ENCODE measurements around the gene SACM1L.
"Not testable (repeated sequence)": the region's sequence is repeated elsewhere in the genome, so short reads cannot be mapped to it uniquely, and the experiment has no call there.

The SACM1L gene

DNA sequence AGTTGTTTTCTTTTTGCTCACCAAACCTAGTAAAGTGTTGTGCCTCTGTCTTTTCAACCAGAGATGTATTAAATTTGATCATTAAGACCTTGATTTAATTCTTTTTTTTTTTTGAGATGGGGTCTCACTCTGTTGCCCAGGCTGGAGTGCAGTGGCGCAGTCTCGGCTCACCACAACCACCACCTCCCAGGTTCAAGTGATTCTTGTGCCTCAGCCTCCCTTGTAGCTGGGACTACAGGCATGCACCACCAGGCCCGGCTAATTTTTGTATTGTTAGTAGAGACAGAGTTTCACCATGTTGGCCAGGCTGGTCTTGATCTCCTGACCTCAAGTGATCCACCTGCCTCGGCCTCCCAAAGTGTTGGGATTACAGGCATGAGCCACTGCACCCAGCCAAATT is 6.0 kb downstream of the SACM1L start:
- not testable (repeated sequence) for DNase-seq

DNA sequence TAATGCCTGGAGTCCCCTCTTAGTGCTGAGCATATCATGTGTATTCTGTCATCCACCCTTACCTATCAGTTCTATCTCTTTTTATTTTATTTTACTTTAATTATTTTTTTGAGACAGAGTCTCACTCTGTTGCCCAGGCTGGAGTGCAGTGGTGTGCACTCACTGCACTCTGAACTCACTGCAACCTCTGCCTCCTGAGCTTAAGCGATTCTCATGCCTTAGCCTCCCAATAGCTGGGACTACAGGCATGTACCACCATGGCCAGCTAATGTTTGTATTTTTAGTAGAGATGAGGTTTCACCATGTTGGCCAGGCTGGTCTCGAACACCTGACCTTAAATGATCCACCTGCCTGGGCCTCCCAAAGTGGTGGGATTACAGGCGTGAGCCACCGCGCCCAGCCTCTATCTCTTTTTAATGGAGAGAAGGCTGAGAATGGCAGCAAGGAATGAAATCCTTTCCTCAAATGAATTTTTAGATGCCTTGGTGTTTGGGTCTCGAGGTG is 11.4 kb downstream of the SACM1L start:
- no peak for DNase-seq

DNA sequence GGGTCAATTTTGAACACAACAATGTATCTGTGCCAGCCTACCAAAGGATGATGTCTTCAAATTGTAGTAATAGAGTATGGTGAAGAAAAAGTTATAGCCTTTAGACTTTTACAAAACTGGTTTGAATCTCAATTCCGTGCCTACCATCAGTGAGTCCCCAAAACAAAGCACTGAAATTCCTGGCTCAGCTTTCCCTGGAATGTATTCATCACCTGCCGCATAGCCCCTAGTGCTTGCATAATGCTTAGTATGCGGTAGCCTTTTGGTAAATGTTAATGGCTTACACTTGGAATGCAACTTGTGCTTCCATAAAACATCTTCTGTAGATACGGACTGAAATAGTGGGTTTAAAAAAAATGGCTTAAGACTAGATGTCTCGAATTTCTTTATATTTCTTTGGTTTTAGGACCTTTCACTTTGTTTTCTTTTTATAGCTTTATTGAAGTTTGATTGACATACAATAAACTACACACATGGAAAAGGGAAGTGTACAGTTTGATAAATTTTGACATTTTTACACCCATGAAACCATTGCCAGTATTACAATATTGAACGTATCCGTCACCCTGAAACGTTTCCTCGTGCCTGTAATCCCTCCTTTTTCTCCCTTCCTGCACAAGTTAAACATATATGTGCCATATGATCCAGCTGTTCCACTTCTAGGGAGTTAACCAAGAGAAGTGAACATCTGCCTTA is 12.1 kb downstream of the SACM1L start:
- DNase-seq: no peak

DNA sequence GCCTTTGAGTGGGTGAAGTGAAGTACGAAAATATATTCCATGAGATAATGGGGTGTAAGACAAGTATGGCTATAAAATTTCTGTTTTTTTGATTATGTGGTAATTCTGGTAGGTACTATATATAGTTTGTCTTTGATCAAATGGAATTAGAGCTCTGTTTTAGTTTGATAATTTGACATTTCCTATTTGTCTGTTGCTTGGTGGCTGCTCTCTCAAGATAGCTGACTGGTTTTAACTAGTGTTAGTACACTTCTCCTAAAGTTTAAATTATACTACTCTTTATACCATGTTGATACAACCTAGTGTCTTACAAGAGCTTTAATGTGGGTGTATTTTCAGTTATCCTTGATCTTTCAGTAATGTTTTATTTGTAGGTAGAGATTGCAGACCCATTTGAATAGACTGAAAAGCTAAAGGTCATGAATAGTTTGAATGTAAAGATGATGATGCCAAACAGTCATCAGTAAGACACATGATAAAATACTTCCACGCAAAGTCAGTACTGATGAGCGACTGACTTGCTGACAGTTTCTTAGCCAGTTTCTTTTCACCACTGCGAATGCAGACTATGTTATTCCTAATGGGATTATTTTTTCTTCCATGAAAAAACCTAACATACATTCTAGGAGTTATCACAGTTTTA is 15.2 kb downstream of the SACM1L start:
- DNase-seq: no peak

DNA sequence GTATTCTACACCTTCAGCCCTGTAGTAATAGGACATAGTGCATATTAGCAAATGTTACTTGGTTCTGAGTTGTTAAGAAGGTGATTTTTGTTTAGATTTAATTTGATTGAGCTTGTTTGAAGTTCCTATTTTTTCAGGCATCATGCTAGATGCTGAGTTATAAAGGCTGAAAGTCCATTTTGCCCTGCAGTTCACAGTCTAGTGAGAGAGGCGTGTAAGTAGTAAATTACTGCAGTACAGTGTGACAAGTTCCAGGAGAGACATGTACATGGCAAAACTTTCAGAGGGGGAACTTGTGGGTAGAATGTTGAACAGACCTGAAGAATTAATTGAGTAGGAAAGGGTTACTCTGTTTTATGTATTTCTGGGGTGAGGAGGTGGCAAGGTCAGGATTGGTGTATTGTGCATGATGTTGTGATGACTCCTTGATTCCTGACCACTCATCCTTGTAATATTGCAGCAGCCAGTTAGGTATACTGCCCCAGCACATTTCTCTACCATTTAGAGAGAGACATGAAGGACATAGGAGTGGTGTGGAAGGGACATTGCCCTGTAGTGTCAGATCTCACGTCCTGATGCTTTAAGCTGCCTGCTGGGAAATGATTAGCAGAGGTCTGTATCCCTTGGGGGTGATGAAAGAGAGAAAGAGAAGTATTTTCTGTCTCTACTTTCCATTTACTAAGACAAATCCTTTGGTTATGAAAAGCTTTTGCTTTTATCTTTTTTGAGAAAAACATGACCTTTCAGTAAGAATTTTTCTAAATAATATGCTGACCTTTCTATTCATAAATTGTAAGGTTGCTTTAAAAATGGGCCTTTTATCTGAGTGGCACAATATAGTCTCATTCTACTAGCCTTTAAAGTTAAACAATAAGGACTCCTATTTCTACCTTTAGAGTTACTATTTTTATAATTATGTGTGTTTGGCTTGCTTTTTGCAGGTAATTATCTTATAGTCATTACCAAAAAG is 16.9 kb downstream of the SACM1L start:
- DNase-seq: no peak

DNA sequence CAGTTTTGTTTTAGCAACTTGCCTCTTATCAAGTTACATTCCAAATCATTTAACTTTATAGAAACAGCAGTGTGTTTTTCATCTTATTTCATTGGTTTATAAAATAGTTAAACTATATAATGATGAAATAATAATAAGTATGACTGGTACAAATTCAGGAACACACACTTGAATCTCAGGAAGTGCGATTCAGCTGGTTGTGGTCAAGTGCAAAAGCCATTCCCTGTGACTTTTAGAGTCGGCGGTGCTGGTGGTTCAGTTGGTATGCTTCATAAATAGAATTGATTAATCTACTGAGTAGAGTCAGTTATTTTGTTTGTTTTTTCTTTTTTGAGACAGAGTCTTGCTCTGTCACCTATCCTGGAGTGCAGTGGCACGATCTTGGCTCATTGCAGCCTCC is 22.7 kb downstream of the SACM1L start:
- no peak for DNase-seq

DNA sequence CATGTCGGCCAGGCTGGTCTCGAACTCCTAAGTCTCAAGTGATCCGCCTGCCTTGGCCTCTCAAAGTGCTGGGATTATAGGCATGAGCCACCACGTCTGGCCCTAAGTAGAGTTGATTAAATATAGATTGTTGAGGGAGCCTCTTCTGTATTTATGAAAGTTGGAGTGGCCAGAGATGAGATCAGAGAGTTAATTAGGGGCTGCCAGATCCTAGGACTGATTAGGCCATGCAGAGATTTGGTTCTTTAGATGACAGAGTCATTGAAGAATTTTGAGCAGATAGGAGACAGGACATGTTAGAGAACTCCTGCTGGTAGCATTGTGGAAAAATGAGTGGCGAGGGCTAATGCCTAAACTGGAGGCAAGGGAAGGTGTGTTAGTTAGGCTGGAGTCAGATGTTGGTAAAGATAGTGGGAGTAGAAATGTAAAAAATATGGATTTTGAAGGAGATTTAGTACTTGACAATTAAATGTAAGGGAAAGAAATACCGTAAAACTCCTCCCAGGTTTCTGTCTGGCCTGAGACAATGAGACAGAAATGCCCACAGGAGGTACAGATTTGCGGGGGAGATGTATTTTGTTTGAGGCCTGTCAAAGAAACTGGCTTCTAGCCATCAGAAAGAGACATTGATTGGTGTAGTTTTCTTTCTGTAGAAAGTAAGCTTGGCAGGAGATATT is 23.4 kb downstream of the SACM1L start:
- DNase-seq: no peak

DNA sequence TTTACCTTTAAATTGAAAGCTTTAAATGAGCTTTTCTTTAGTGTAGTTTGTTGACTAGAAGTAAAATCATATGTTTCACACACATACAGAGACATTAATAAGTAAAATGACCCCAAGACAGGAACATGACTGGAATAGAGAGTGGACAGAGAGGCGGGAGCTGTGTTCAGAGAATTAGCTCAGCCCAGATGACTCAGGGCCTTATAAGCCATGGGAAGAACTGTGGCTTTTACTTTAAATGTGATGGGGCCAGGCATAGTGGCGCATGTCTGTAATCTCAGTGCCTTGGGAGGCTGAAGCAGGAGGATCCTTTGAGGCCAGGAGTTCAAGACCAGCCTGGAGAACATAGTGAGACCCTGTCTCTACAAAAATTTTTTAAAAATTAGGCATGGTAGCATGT is 26.7 kb downstream of the SACM1L start:
- no peak for DNase-seq

DNA sequence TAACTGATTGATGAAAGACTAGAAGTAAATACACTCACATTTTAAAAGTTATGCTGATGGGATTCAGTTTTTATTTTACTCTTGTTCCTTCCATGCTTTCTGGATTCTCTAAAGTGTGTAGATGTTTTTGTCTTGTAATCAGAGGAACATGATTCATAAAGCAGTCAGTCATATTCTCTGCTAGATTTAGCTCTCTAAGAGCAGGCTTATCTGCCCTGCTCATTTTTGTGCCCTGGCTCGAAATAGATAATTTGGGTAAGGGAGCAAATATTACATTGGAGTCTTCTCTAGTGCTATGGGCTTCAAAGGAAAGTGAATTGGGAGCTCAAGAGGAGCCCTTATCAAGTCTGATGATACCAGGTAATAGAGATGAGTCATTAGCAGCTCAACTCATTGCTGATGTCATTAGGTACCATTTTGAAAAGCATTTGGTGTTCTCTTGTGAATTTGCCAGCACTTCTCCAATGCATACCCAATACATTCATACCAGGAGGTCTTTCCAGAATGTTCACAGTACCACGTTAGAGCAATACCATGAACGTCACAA is 27.7 kb downstream of the SACM1L start:
- DNase-seq: no peak

DNA sequence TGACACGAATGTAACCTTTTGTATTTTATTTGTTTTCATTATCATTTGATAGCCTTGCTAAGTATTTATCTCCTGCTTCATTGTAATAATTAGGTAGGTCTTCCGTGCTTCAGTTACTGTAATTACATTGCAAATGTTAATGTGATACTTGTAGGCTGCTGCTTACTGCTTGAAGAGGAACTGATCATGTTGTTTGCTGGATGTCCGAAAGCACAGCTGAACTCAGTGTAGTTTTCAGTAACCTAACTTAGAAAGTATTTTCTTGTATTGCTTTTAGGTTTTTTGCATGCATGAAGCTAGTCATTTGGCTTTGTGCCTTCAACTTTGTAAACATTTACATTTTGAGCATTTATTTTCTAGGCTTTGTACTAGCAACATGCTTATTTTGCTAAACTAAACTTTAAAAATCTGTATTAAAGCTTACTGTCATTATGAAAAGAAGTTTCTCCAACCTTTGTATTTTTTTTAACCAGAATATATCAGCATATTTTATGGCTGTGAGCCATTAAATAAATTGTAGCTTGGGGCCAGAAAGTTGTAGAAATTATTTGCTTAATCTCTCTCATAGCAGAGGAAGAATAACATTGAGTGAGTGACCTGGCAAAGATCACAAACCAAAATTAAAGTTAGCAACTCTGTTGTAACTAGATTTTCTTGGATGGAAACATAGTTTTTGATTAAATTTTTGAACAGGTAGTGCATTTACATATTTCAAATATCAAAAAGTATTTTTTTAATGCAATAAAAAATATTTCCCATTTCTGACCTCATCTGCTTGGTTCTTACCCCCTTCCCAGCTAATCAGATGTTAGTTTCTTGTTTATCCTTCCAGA is 30.7 kb downstream of the SACM1L start:
- no peak for DNase-seq

DNA sequence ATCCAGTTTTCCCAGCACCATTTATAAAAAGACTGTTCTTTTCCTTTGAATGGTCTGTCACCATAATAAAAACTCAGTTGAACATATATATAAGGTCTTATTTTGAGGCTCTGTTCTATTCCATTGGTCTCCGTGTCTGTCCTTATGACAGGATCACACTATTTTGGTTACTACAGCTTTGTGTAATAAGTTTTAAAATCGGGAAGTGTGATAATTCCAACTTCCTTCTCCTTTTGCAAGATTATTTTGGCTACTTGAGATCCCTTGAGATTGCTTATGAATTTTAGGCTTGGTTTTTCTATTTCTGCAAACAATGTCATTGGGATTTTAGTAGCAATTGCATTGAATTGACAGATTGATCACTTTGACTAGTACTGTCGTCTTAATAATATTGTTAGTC is 35.7 kb downstream of the SACM1L start:
- DNase-seq: no peak

DNA sequence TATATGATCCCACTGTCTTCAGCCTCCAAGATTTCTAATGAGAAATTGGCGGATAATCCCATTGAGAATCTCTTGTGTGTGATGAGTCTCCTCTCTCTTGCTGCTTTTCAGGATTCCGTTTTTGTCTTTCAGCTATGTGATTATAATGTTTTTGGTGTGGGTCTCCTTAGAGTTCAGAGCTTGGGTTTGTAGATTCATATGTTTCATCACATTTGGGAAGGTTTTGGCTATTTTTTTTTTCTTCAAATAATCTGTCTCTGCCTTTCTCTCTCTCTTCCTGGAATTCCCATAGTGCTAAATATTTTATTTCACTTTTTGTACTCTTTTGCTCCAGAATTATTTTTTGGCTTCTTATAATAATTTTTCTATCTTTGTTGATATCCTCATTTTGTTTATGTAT is 40.4 kb downstream of the SACM1L start:
- no peak for DNase-seq

DNA sequence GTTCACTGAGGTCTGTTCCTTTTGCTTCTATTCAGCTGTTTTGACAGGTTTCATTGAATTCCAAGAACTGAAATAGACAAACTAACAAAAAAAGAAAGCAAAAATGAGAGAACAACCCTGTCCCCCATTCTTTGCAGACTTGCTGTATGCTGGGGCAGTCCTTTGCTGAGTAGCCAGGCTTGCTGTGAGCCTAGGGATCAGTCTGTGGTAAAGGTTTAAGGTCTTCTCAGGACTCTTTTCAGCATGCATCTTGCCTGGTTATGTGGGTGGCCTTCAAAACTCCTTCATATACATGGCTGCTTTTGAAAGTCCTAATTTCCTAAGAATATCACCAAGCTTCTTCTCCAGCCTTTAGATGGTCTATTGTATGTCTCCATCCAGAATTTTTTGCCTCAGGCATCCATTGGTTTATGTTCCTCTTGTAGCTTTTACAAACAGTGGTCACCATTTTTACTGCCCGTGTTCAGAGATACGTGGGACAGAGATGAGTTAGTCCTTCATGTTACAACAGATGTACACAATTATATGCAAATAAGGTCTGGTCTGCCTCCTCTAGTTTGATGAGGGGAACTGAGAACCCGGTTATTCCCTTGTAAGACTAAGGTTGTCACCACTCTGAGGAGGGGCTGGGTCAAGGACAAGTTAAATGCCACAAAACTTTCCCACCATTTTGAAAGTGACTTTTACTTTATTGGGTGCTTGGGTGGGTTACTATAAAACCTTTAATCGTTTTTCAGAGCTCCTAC is 41.4 kb downstream of the SACM1L start:
- DNase-seq: no peak

DNA sequence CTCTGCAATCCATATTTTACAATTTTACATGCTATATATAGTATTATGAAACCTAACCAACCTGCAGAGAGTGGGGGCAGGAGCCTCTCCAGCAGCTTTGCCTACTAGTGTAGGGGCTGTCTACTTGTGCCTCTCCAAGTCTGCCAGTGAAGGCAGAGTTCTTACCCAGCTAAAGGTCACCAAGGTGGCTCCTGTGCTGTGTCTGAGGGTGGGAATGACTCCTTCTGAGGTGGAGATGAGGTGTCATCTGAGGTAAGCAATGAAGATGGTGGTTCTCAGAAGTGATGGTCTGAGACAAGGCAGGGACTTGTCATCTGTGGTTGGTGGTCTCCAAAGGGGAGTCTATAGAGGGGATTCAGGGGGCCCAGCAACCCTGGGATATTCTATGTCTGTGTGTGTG is 47.5 kb downstream of the SACM1L start:
- no peak for DNase-seq

DNA sequence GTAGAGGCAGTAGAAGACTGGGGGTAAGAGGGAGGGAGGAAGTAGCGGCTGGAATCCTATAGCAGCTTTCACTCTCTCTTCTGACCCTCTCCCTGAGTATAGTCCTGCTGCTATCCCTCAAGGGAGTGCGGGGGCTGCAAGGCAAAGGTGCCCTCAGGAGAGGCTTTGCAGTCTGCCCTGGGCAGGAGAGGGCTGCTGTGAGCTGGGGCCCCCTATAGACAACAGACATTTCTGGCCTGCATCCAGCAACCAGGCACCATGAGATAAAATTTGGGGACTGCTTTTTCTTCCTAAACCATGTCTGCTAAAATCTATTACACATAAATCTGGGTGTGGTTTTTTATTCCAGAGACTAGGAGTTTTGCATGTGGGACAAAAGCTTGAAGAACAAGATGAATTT is 48.0 kb downstream of the SACM1L start:
- no peak for DNase-seq

DNA sequence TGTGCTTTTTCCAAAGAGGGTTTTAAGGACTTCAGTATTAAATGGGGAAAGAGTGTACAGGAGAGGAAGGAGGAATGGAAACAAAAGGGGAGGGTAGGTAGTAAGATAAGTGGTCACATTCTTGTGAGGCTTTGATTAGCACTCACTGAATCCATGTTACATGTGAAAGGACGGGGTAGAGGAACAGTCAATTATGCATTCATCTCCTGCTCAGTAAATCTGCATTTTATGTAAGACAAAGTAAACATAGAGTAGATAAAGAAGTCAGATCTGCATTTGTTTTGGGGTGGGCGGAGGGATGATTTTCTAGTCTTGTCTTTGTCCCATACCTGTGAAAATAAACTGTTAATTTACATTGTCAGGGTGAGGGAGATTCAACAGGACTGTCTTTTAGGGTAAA is 50.8 kb downstream of the SACM1L start:
- DNase-seq: no peak

DNA sequence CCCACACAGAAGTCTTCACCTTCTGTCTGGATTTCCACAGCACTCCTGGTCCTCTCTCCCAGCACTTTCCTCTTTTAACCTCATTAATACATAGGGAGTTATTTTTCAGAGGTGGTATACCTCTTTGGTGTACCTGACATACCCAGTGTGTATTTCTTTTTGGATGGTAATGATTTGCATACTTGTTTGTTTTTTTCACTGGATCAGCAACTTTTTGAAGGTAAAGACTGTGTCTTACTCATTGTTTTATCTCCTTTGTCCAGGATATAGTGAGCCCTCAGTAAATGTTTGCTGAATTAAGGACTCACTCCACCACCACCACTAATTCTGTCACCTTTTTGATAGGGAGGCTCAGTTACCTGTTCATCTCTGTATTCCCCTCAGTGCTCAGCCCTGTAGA is 52.1 kb downstream of the SACM1L start:
- DNase-seq: no peak

DNA sequence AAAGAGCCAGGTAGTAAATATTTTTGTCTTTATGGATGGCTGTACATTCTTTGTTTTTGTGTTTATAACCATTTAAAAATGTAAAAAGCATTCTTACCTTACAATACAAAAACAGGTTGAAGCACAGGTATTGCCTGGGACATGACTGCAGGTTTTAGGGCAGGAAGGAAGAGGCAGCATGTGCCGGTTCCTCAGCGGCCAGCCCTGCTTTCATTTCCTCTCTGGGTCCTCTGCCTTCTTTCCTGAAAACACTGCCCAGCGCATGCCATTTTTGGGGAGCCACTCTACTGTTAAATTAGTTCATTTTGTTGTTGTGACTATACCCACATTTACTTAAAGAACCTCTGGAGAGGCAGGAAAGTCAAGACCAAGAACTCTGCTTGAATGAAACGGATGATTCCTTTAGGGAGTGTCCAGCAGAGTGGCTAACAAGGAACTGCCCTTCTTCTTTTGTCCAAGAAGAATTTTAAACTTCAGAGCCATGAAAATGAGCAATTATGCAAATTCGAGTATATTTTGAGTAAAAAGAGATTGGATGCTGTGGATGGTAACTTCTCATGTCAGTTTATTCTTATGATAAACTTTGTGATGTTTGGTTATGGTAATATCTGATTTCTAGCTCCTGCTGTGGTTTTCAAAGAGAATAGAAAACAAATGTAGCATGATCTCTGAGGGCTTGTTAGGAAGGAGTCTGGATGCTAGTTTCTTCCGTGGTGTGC is 52.7 kb downstream of the SACM1L start:
- DNase-seq: peak; percentile 23

DNA sequence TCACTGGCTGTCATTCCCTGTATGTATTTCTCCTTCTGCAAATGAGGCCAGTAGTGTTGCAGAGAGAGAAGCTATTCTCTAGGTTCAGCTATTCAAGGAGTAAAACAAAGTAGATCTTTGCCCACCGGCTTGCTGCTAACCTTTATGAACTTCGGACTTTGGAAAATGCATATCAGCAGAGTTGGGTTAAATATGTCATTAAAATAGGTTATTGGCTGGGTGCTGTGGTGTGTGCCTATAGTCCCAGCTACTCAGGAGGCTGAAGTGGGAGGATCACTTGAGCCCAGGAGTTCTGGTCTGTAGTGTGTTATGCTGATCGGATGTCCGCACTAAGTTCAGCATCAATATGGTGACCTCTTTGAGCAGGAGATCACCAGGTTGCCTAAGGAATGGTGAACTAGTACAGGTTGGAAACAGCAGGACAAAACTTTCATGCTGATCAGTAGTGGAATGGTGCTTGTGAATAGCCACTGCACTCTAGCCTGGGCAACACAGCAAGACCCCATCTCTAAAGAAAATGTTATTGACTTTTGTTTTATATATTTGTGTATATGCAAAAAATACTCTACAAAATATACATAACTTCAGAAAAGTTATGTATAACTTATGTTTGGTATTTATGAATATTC is 53.4 kb downstream of the SACM1L start:
- no peak for DNase-seq

All from CD4-positive, alpha-beta T cell treated with Interleukin-6 for 4 hours (primary cell).